ENCODE results near the gene GINM1. TPM values are rescaled to one million over a fixed set of nuclear protein-coding genes. Genes with fewer than 3 reads are reported as not detected.

GINM1 gene
- total and polyA plus RNA-seq, 2 donors (not counting 3 experiments of a cell fraction or from before 2014, with no cell fraction given) = 14.6 to 38.0 TPM

- H3K36me3 ChIP-seq (ENCODE audit: control insufficient read depth in 2 of 2, extremely low read depth in 1 of 2, insufficient read depth in 2 of 2, low read length in 2 of 2) = no peaks in the 10 kb centered on the region
- CTCF ChIA-PET = interaction anchor here (1.5 kb wide), 1 partner anchor 13 kb away, joined by 3 read pairs; no protein-coding TSS in a partner anchor
- no peaks in the 10 kb centered on the region for H3K9me3 ChIP-seq (replicated peaks; ENCODE audit: control insufficient read depth, insufficient read depth, low read length)
- H4K20me1 ChIP-seq (replicated peaks; ENCODE audit: control insufficient read depth, extremely low read depth, insufficient read depth, low read length) = no peaks in the 10 kb centered on the region
- POLR2A ChIA-PET = no interaction called here
- FAIRE-seq (no peak), DNase-seq (ENCODE audit: low read depth, low spot score) (no peak)
- BruUV-seq (replicated peaks) = no TSS peak
- no peak overlapping the region for H3K4me3 ChIP-seq (replicated peaks in 1 of 3; ENCODE audit: insufficient read depth in 1 of 3, low read depth in 1 of 3, low read length in 3 of 3)
- no peak overlapping the region for H3K4me2 ChIP-seq (ENCODE audit: insufficient read depth, low read length)
- H3K27me3 ChIP-seq (ENCODE audit: control insufficient read depth in 2 of 2, insufficient read depth in 2 of 2, low read length in 2 of 2) = no peaks in the 10 kb centered on the region
- dilution Hi-C loops (cut with MboI; ENCODE audit: extremely low pct_ligation_motif_present, low sequenced_read_pairs) (no loop called here), intact Hi-C loops (cut with micrococcal nuclease) (no loop called here)
- no peak overlapping the region for H3K27ac ChIP-seq (ENCODE audit: insufficient read depth, low read depth, low read length)
- TF ChIP-seq POLR2A (IDR thresholded peaks at IDR 0.05; ENCODE audit: low read depth, low read length) (no peak), POLR2AphosphoS5 (IDR thresholded peaks at IDR 0.05; ENCODE audit: insufficient read depth, low read depth, low read length) (no peak), MAX (IDR thresholded peaks at IDR 0.05; ENCODE audit: insufficient read depth, insufficient read length) (no peak), FOS (IDR thresholded peaks at IDR 0.05; ENCODE audit: borderline replicate concordance, insufficient read depth, low read length) (no peak), CTCF (IDR thresholded peaks at IDR 0.05; ENCODE audit: extremely low read depth in 1 of 2, insufficient read depth in 1 of 2, low read depth in 1 of 2, low read length in 2 of 2) (no peak), EZH2 (IDR thresholded peaks at IDR 0.05; ENCODE audit: borderline replicate concordance, low read depth, low read length, severe bottlenecking) (no peak), MYC (IDR thresholded peaks at IDR 0.05; ENCODE audit: low read depth, low read length) (no peak), GATA2 (IDR thresholded peaks at IDR 0.05; ENCODE audit: insufficient read depth, insufficient read length, low read depth, low read length) (no peak), JUN (IDR thresholded peaks at IDR 0.05; ENCODE audit: borderline replicate concordance, insufficient read depth, insufficient read length, low read depth) (no peak)
- no peaks in the 10 kb centered on the region for H3K79me2 ChIP-seq (ENCODE audit: control insufficient read depth, insufficient read depth, low read length)
- no peaks in the 10 kb centered on the region for H3K9me1 ChIP-seq (replicated peaks; ENCODE audit: control insufficient read depth, extremely low read depth, insufficient read depth, low read length)
- no peaks in the 10 kb centered on the region for H3K4me1 ChIP-seq (ENCODE audit: control insufficient read depth, extremely low read depth, insufficient read depth, low read length)
- H2AFZ ChIP-seq (ENCODE audit: low read depth, low read length) = no peak overlapping the region
- H3K9ac ChIP-seq (replicated peaks; ENCODE audit: extremely low read depth, insufficient read depth, low read length) = no peak overlapping the region
Observed at GRCh38 chr6:149614337-149614736, 48.2 kb downstream of the GINM1 start.
